Testis (tissue), 3 donors: ENCODE measurements around the gene ATAD3B. TPM values are rescaled to one million over a fixed set of nuclear protein-coding genes. Genes with fewer than 3 reads are reported as not detected.

Experiments
- DNase-seq: peaks from one replicate; pipeline ENCODE4 v3.0.0-alpha.2; 2019
- H3K27ac ChIP-seq, 2 donors: fragments of 200-600 bp; sonication (generic); one replicate each; pipeline ENCODE4 v1.5.1; 2019
- H3K27me3 ChIP-seq: fragments of 200-600 bp; sonication (generic); one replicate; pipeline ENCODE4 v1.5.1; 2019
- H3K36me3 ChIP-seq: fragments of 200-600 bp; sonication (generic); one replicate; pipeline ENCODE4 v1.5.1; 2017; ENCODE audit warnings: low read depth; ENCODE audit errors: missing control alignments
- H3K4me1 ChIP-seq: fragments of 200-600 bp; sonication (generic); one replicate; pipeline ENCODE4 v1.5.1; 2019
- H3K4me3 ChIP-seq, 2 donors: fragments of 200-600 bp; sonication (generic); one replicate each; pipeline ENCODE4 v1.5.1; 2017 to 2019
- H3K9me3 ChIP-seq: fragments of 200-600 bp; sonication (generic); one replicate; pipeline ENCODE4 v1.5.1; 2017
- CTCF ChIP-seq, 3 experiments: fragments of 450-650 bp in 2 of 3; fragments of 200-600 bp in 1 of 3; sonication (generic) in 1 of 3; IDR thresholded peaks; one replicate each; pipeline ENCODE4 v1.5.1; 2016 to 2019; ENCODE audit warnings: antibody characterized with exemption in 3 of 3, mild to moderate bottlenecking in 2 of 3, moderate library complexity in 1 of 3
- POLR2A ChIP-seq: fragments of 450-650 bp; IDR thresholded peaks from one replicate; pipeline ENCODE4 v1.6.1; 2017; ENCODE audit warnings: antibody characterized with exemption, mild to moderate bottlenecking, moderate library complexity
- WGBS, 2 donors: methylation state at CpG; one replicate each; pipeline ENCODE4 v1.1.5; 2018; 5-methylcytosine and 5-hydroxymethylcytosine counted together
- intact Hi-C: fragments of 100-400 bp; cut with DNase I; formaldehyde crosslinking; loops from one replicate; pipeline ENCODE4 v1.15.1; 2023; ENCODE audit warnings: low total_unique reads
- polyA plus RNA-seq: library from polyadenylated mRNA; stranded (reverse); fragments of 350-450 nt; fragmentation: Illumina TruSeq; extraction: RNeasy Lipid Tissue Mini Kit (QIAGEN cat#74804); gene quantifications from one replicate; pipeline ENCODE4 v1.2.3, GENCODE V29; 2014; ENCODE audit warnings: low read depth, low replicate concordance; ENCODE audit not compliant: insufficient read depth
- total RNA-seq, 2 donors: library from RNA; depleted of rRNA; stranded (reverse); fragments of >200 nt; gene quantifications; one replicate each; pipeline ENCODE4 v1.2.3, GENCODE V29; 2016

The ATAD3B gene
- total and polyA plus RNA-seq, 3 donors from 2014 or later = 19.1 to 55.6 (median 46.3) TPM

DNA sequence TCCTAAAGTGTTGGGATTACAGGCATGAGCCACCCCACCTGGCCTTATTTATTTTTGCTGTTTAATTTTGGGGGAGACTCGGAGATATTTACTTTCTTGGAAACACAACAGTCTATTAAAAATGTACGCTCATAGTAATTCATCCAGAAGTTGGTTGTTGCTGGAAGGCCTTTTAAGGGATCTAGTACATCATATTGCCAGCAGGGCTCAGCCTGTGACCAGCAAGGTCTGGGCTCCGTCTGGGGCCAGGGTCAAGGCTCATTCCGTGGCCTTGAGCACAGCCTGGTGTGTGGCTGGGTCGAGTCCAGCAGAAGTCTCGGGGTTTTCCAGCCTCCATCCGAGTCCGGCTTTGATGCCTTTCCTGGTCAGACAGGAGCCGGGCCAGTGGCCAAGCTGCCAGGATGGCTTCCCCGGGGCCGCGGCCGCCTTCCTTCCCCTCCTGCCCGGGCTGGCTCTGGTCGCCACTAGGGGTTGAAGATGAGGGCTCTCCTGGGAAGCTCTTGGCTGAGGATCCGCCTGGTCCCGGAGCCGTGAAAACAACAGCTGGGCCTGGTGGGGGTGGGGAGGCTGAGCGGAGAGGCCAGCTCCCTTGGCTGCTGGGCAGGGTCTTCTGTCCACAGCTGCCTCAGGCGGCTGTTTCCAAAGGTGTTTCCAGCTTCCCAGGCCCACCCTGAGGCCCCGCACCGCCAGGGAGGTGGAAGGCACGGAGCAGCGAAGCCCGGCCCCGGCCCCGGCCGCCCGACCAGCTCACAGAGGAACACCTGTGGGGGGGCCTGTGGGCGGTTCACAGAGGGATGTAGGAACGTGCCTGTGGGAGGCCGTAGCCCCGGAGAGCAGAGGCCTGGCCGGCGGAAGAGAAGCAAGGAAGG, 41.2 kb upstream of the ATAD3B start:
- intact Hi-C loops = no loop called here
- no peaks in the 10 kb centered on the region for H3K27me3 ChIP-seq

GRCh38 chr1:1430992-1431844, 40.3 kb upstream of the ATAD3B start:
- intact Hi-C loops = no loop called here
- H3K27me3 ChIP-seq = no peaks in the 10 kb centered on the region
- WGBS, 2 donors = 34 to 60% methylated on average over 1 to 14 of the region's 18 CpGs
- peaks cover 67% of the 10 kb centered on the region for H3K4me1 ChIP-seq
- H3K4me3 ChIP-seq = no peak overlapping the region
- TF ChIP-seq POLR2A (no peak), CTCF (IDR thresholded peaks at IDR 0.05) (no peak)
- no peak for DNase-seq
- peak overlapping the region; percentile 88 to 89 for H3K27ac ChIP-seq
- no peaks in the 10 kb centered on the region for H3K9me3 ChIP-seq
- H3K36me3 ChIP-seq = no peaks in the 10 kb centered on the region

More for the DNA sequence above, 41.2 kb upstream of the ATAD3B start:
- peak; percentile 91 for DNase-seq
- TF ChIP-seq CTCF (IDR thresholded peaks at IDR 0.05) = peak in 2 of 3 experiments; percentile 30 to 48
- TF ChIP-seq POLR2A = no peak
- Histone ChIP-seq H3K36me3 (no peaks in the 10 kb centered on the region), H3K27ac (peak overlapping the region; percentile 88 to 89), H3K4me1 (peaks cover 64% of the 10 kb centered on the region), H3K9me3 (no peaks in the 10 kb centered on the region), H3K4me3 (no peak overlapping the region)
- WGBS, 2 donors = 26 to 44% methylated on average over 6 to 34 of the region's 35 CpGs

GRCh38 chr1:1431845-1432273, 39.7 kb upstream of the ATAD3B start:
- peaks cover 73% of the 10 kb centered on the region for H3K4me1 ChIP-seq
- intact Hi-C loops = no loop called here
- no peaks in the 10 kb centered on the region for H3K9me3 ChIP-seq
- no peak overlapping the region for H3K4me3 ChIP-seq
- WGBS, 2 donors = 21 to 50% methylated on average over 2 to 5 of the region's 5 CpGs
- TF ChIP-seq POLR2A (no peak), CTCF (IDR thresholded peaks at IDR 0.05) (no peak)
- no peaks in the 10 kb centered on the region for H3K36me3 ChIP-seq
- peak overlapping the region; percentile 88 to 89 for H3K27ac ChIP-seq
- no peak for DNase-seq
- no peaks in the 10 kb centered on the region for H3K27me3 ChIP-seq

DNA sequence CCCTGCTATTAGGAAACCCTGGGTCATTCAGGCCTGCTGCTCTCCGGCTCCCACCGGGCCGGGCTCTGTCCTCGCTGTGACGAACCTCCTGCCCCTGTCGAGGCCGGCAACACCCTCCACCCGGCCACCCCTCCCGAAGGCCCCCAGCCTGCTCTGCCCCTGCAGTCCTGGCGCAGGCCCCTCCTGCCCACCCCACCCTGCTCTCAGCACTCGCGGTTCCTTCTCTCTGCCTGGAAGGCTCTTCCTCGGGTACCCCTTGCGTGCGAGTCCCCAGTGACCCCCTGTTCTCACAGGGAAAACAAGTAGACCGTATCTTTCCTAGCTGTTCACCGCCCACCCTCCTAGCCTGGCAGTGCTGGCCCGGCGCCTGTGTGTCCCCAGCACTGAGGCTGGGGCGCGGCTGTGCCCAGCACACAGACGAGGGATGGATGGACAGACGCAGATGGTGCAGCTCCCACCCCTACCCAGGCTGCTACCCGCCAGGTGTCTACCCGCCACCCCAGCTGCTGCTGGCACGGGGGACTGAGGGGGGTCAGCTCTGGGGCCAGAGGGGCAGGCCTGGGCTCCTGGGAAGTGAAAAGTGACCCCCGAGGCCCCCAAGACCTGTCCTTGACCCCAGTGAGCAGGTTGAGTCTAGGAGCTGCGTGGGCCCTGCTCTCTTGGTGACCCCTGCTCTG, 39.2 kb upstream of the ATAD3B start:
- WGBS, 2 donors = 38 to 53% methylated on average over 19 to 27 of the region's 28 CpGs
- no peaks in the 10 kb centered on the region for H3K9me3 ChIP-seq
- TF ChIP-seq POLR2A = no peak
- no peak for TF ChIP-seq CTCF (IDR thresholded peaks at IDR 0.05)
- no peaks in the 10 kb centered on the region for H3K36me3 ChIP-seq
- H3K4me3 ChIP-seq = no peak overlapping the region
- peaks cover 78% of the 10 kb centered on the region for H3K4me1 ChIP-seq
- intact Hi-C loops = no loop called here
- H3K27me3 ChIP-seq = no peaks in the 10 kb centered on the region
- peak overlapping the region; percentile 88 to 89 for H3K27ac ChIP-seq
- no peak for DNase-seq
